Psoas muscle (tissue), 8 donors: ENCODE data around the gene STX18. TPM values are rescaled to one million over a fixed set of nuclear protein-coding genes. Genes with fewer than 3 reads are reported as not detected.

Experiments
- ATAC-seq, 4 donors: fragments of 200-7000 bp; cut with Tn5 transposase; one replicate each; pipeline ENCODE4 v1.9.1; 2020; ENCODE audit warnings: moderate library complexity in 3 of 4, mild to moderate bottlenecking in 2 of 4
- DNase-seq, 2 donors: peaks; one replicate each; pipeline ENCODE4 v3.0.0-alpha.2; 2020
- H3K27ac ChIP-seq: fragments of 200-600 bp; one replicate; pipeline ENCODE4 v1.8.0; 2022
- H3K27me3 ChIP-seq, 3 donors: fragments of 200-600 bp in 1 of 3; one replicate each; pipeline versions ENCODE4 v1.6.1 to v1.8.0; 2013 to 2022; ENCODE audit warnings: low read length in 2 of 3, mild to moderate bottlenecking in 2 of 3, moderate library complexity in 1 of 3; ENCODE audit not compliant: insufficient read depth in 3 of 3
- H3K36me3 ChIP-seq, 2 donors: fragments of 200-600 bp in 1 of 2; one replicate each; pipeline versions ENCODE4 v1.6.1 to v1.8.0; 2013 to 2022; ENCODE audit warnings: low read depth in 1 of 2, mild to moderate bottlenecking in 1 of 2, moderate library complexity in 1 of 2; ENCODE audit not compliant: insufficient read depth in 1 of 2
- H3K4me1 ChIP-seq: fragments of 200-600 bp; one replicate; pipeline ENCODE4 v1.8.0; 2022
- H3K4me3 ChIP-seq: fragments of 200-600 bp; one replicate; pipeline ENCODE4 v1.8.0; 2022; ENCODE audit warnings: mild to moderate bottlenecking
- H3K9me3 ChIP-seq: fragments of 200-600 bp; one replicate; pipeline ENCODE4 v1.8.0; 2022
- WGBS, 3 donors: extraction: QIAGEN DNeasy Blood & Tissue Kit; methylation state at CpG; one replicate each; pipeline versions ENCODE4 v1.1.6 to v1.1.7; 2013; 5-methylcytosine and 5-hydroxymethylcytosine counted together
- intact Hi-C, 2 donors: fragments of 100-400 bp; cut with DNase I; formaldehyde crosslinking; loops; one replicate each; pipeline versions ENCODE4 v1.11.0 to v1.14.2; 2022
- polyA plus RNA-seq, 3 donors: library from polyadenylated mRNA; stranded (reverse); fragments of 200-250 nt; gene quantifications; one replicate each; pipeline ENCODE4 v1.2.3, GENCODE V29; 2013
- total RNA-seq, 4 donors: library from RNA; stranded (reverse); fragmentation: NEBNext Ultra II Directional in 2 of 4; extraction: Animal tissue kit (Norgen Biotek cat#: 25700) in 2 of 4; gene quantifications; one replicate each; pipeline versions ENCODE4 v1.2.1 to v1.2.4, GENCODE V29; 2021 to 2023
- TF ChIP-seq, protein P1 (sequence below): fragments of 200-600 bp; IDR thresholded peaks from one replicate; pipeline ENCODE4 v1.8.0; 2022; ENCODE audit warnings: antibody characterized with exemption
- donor health status: healthy with polysubstance abuse.
- donor health status: DM: no; HTN: no; CAD: no; lungs with moderate emphysema.
- donor health status: Bipolar disorder and iron deficiency.
- donor health status: healthy.
- donor health status: DM: yes; HTN: yes; CAD: no.
- donor health status: DM: no; HTN: no; CAD: no.
- donor health status: DM: no; HTN: no; CAD: no.
- donor health status: DM: yes; HTN: yes; CAD: no.

STX18 gene
- total and polyA plus RNA-seq, 7 donors = 12.1 to 29.7 (median 21.1) TPM

DNA sequence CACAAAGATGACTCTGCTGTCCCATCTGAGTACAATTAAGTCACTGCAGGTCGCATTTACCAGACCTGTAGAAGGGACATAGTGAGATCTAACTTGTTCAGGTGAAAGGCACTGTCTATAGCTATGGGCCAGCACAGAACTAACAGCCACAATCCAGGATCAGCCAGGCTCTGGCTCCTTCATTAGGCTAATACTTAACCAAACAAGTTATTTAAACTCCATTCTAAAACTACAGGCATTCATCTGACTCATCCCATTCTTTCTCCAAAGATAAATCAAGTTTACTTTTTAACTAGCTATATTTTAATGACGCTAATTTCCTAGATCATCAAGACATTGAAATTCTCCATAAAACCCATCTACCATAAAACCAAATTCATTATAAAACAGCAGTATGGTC lies 62.5 kb downstream of the STX18 start:
- Histone ChIP-seq H3K4me3 (no peak overlapping the region), H3K27ac (no peak overlapping the region), H3K27me3 (no peaks in the 10 kb centered on the region), H3K9me3 (no peaks in the 10 kb centered on the region), H3K4me1 (peaks cover 12% of the 10 kb centered on the region), H3K36me3 (no peaks in the 10 kb centered on the region)
- DNase-seq (no peak), ATAC-seq (no peak)
- TF ChIP-seq, protein P1, sequence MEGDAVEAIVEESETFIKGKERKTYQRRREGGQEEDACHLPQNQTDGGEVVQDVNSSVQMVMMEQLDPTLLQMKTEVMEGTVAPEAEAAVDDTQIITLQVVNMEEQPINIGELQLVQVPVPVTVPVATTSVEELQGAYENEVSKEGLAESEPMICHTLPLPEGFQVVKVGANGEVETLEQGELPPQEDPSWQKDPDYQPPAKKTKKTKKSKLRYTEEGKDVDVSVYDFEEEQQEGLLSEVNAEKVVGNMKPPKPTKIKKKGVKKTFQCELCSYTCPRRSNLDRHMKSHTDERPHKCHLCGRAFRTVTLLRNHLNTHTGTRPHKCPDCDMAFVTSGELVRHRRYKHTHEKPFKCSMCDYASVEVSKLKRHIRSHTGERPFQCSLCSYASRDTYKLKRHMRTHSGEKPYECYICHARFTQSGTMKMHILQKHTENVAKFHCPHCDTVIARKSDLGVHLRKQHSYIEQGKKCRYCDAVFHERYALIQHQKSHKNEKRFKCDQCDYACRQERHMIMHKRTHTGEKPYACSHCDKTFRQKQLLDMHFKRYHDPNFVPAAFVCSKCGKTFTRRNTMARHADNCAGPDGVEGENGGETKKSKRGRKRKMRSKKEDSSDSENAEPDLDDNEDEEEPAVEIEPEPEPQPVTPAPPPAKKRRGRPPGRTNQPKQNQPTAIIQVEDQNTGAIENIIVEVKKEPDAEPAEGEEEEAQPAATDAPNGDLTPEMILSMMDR = no peak
- 93 to 100% (median 97%) methylated on average over 2 of the region's 2 CpGs for WGBS, 3 donors
- intact Hi-C loops = loop anchor here in 1 of 2 donors (5.0 kb wide), 1 partner anchor 468 kb away; no protein-coding TSS in a partner anchor

DNA sequence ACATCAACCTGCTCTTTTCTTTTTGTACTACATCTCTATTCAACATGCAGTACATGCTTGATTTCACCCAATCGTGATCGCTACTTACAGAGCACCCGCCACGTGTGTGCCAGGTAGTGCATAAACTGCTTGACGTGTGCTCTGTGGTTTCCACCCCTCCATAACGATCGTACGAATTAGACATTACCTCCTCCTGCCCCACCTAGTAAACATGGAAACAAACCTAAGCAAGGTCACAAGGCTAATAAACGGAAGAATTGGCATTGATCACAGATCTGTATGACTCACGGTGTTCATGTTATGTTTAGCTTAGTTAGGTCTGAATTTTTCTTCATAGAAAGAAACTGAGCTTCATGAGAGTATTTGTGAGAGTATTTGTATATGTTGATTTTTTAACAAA lies 64.1 kb downstream of the STX18 start:
- no peaks in the 10 kb centered on the region for H3K27me3 ChIP-seq
- intact Hi-C loops = loop anchor here in 1 of 2 donors (5.0 kb wide), 1 partner anchor 470 kb away; no protein-coding TSS in a partner anchor
- no peak for DNase-seq
- TF ChIP-seq, protein P1 = no peak
- H3K27ac ChIP-seq = no peak overlapping the region
- peaks cover 12% of the 10 kb centered on the region for H3K4me1 ChIP-seq
- H3K36me3 ChIP-seq = no peaks in the 10 kb centered on the region
- H3K9me3 ChIP-seq = no peaks in the 10 kb centered on the region
- ATAC-seq = no peak
- H3K4me3 ChIP-seq = no peak overlapping the region
- 82 to 88% (median 84%) methylated on average over 10 of the region's 10 CpGs for WGBS, 3 donors

DNA sequence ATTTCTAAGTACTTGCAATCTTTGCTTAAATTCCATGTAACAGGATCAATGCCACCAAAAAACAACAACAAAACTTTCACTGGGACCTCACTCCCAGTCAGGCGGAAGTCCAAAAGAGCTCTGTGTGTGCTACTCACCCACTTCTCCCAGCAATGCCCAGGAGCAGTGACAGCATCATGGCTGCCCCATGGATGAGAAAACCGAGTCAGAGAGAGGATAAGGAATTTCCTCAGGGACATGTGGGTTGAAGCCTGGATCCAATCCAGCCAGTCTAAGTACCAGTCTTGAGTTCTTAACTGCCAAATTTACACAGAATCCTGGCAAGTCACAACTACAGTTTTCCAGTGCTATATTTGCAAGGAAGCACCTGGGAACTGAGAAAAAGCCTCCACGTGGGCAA lies 64.5 kb downstream of the STX18 start:
- 51 to 56% (median 56%) methylated on average over 3 of the region's 3 CpGs for WGBS, 3 donors

GRCh38 chr4:4474476-4474875 lies 67.4 kb downstream of the STX18 start:
- Histone ChIP-seq H3K27me3 (no peaks in the 10 kb centered on the region), H3K4me1 (no peaks in the 10 kb centered on the region), H3K9me3 (no peaks in the 10 kb centered on the region), H3K4me3 (no peak overlapping the region), H3K27ac (no peak overlapping the region), H3K36me3 (peaks cover 12 to 23% of the 10 kb centered on the region in 2 donors)
- ATAC-seq (no peak), DNase-seq (no peak)
- TF ChIP-seq, protein P1 = no peak
- WGBS, 3 donors = 89 to 95% (median 91%) methylated on average over 3 of the region's 3 CpGs
- intact Hi-C loops = no loop called here

More for the DNA sequence above, 64.5 kb downstream of the STX18 start:
- ATAC-seq (no peak), DNase-seq (no peak)
- H3K9me3 ChIP-seq = no peaks in the 10 kb centered on the region
- peaks cover 12% of the 10 kb centered on the region for H3K4me1 ChIP-seq
- H3K27me3 ChIP-seq = no peaks in the 10 kb centered on the region
- no peak overlapping the region for H3K4me3 ChIP-seq
- intact Hi-C loops = loop anchor here in 1 of 2 donors (5.0 kb wide), 1 partner anchor 470 kb away; no protein-coding TSS in a partner anchor
- no peak overlapping the region for H3K27ac ChIP-seq
- TF ChIP-seq, protein P1 = no peak
- no peaks in the 10 kb centered on the region for H3K36me3 ChIP-seq

DNA sequence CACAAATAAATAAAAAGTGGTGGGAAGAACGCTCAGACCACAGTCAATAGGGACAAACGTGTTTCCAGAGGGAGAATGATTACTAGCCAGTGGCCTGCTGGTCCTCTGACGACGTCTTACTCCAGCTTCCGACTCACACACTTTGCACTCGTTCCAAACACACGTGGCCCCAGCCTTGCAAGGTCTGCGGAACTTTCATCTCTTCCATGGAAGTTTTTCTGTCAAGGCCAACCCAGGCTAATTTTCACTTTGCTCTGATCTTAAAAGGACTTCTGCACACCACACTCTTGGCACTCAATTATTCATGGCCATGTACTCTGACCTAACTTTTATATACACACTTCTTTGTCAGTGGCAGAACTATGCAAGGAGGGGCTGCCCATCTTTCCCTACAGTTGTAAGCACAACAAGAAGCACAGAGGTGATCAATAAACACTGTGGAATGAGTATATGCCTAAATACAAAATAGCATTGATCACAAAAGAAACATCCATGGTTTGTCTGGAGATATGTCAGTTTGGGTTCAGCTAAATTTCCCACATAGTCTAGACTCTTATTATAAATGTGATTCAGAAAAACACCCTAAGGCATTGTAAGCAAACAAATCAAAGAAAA lies 69.4 kb downstream of the STX18 start:
- no peak overlapping the region for H3K4me3 ChIP-seq
- no peaks in the 10 kb centered on the region for H3K9me3 ChIP-seq
- H3K4me1 ChIP-seq = no peaks in the 10 kb centered on the region
- ATAC-seq (no peak), DNase-seq (no peak)
- H3K36me3 ChIP-seq = peaks cover 12 to 44% of the 10 kb centered on the region in 2 donors
- no peaks in the 10 kb centered on the region for H3K27me3 ChIP-seq
- H3K27ac ChIP-seq = no peak overlapping the region
- 82 to 91% (median 83%) methylated on average over 8 of the region's 8 CpGs for WGBS, 3 donors
- TF ChIP-seq, protein P1 = no peak
- intact Hi-C loops = no loop called here
